A549 treated with DMSO at 1 μM for 4 hours (cell line): ENCODE data around the gene VAMP5. TPM values are rescaled to one million over a fixed set of nuclear protein-coding genes. Genes with fewer than 3 reads are reported as not detected.

ENCODE experiments used
- total RNA-seq: library from RNA; stranded (reverse); fragments of 200-300 nt; extraction: Qiagen RNA extraction; gene quantifications from 5 replicates; pipeline ENCODE4 v1.2.3, GENCODE V29; 2022; ENCODE audit warnings: low read depth

The VAMP5 gene, protein sequence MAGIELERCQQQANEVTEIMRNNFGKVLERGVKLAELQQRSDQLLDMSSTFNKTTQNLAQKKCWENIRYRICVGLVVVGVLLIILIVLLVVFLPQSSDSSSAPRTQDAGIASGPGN
- total RNA-seq: 0.15 TPM in 1 of 5 replicates, not detected in the others

DNA sequence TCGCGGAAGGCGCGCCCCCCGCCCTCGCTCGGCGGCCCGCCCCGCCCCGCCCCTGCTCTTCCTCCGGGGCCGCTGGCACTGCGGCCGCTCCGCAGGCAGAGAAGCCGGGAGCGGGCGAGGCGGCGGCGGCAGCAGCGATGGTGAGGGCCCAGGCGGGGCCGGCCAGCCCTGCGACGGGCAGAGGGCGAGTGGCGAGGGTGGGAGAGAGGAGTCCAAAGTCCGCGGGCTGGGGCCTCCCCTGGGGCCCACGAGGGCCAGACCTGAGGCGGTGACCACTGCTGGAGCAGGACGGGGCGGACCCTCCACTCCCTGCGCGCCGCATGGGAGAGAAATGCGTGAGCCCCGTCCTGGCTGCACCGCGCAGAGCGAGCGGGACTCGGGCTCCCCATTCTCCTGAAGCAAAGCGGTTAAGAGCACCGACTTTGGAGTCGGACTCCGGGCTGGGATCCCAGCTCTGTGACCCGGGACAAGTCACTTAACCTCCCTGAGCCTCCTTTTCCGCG is at the start of gene VAMP5:
Gene VAMP5, plus strand, starts transcription at position 78 of the 503 bp plus-strand sequence. Its CDS starts 60 bp downstream, at position 138.

DNA sequence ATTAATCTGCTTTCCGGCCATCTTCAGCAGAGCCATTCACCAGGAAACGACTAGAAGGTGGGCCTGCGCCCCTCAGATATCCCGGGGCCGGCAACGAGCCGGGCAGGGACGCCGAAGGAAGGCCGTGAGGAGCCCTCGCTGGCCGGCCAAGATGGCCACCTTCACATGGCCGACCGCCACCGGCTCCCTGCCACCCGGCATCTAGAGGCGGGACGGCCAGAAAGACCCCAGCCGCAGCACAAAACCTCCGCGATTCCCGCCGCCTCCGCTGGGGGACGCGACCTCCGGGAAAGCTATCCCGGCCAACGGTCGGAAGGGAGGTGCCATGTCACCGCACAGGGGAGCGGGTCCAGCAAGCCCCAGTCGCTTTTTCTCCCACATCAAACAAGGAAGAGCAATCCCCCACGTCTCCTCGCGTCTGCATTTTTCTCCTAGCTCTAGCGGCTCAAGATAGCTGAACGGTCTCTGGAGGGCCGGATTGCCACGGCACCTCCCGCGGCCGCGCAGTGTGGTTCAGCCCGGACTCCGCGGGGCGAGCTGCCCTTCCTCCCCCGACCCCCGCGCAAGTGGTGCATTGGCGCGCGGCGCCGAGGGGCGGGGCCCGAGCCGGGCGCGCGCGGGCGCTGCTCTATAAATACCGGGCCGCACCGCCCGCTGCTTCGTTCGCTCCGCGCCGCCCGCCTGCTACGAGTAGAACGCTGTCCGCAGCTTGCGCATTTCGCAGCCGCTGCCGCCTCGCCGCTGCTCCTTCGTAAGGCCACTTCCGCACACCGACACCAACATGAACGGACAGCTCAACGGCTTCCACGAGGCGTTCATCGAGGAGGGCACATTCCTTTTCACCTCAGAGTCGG is 45.5 kb upstream of the VAMP5 start, which contains the start of gene MAT2A:
Gene MAT2A, plus strand, starts transcription at position 662 of the 854 bp plus-strand sequence. Its CDS starts 120 bp downstream, at position 782.

DNA sequence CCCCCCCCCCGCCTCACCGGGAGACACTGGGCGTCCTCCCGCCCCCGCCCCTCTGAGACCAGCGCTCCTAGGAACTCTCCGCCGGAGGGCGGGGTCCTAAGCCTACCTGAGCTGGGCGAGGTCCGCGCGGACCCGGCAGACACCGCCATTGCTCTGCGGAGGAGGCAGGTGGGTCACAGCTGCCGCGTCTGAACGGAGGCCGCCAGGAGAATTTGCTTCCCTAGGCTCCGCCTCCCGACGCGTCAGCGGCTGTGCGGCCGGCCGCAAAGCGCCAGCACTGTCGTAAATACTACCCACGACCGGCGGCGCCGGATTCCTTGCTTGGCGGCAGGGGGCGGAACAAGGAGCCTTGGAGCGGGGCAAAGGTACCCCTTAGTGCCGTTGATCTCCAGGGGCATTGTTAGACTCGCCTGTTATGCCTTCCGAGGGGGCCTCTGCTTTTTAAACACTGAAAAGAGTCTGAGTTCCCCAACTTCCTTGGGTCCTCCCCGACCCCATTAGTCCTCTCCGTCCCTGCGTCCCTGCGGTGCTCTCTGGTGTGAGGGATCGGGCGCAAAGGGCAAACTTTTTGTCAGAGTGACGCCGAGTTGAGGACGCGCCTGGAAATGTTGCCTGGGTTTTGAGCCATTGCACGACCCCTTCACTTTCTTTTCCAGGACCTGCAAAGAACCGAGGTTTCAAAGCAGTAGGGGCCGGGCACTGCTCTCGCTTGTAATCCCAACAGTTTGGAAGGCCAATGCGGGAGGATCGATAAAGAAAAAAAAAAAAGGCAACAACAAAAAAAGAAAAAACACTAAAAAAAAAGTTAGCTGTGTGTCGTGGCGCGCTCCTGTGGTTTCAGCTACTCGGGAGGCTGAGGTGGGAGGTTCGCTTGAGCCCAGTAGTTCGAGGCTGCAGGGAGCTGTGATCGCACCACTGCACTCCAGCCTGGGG is 22.7 kb upstream of the VAMP5 start, which contains the start of gene GGCX:
Gene GGCX, minus strand, starts transcription at position 214 of the 933 bp plus-strand sequence. Its CDS starts 65 bp downstream, at position 149.

DNA sequence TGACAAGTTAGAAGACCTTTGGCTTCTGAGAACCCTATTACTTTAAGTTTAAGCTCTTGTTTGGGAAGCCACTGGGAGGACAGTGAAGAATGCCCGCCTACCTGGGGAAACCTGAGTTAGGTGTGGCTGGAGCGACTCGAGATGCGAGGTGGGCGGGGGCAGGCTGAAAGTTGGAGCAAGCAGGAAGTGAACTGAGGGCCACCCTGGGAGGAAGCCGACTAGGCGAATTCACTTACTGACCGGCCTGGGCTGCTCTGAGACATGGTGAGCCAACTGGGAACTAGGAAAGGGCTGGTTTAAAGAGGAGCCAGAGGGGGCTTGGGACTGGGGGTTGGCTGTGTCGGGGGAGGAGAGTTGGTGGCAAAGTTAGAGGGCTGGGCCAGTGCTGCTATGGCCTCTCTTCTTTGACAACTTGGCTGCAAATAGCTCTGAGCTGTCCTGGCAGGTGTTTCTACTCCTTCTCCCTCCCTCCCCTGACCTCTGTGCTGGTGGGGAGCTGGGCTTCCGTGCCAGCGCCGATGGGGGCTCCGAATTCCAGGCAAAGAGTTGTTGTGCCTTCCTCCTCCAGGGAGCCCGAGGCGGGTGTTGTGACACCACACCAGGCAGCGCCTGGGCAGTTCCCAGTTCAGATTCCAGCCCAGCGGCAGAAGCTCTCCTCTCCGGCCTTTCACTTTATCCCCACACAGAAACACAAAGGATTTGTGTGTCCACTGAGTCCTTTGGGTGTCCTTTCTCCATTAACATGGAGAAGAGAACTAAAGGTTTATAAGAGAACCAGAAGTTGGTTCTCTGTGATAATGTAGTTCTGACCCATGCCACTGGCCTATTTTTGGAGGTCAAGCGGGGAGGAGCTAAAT is 6.6 kb upstream of the VAMP5 start, which contains the start of gene VAMP8:
Gene VAMP8, plus strand, starts transcription at position 201 of the 857 bp plus-strand sequence. Its CDS starts 61 bp downstream, at position 262.

DNA sequence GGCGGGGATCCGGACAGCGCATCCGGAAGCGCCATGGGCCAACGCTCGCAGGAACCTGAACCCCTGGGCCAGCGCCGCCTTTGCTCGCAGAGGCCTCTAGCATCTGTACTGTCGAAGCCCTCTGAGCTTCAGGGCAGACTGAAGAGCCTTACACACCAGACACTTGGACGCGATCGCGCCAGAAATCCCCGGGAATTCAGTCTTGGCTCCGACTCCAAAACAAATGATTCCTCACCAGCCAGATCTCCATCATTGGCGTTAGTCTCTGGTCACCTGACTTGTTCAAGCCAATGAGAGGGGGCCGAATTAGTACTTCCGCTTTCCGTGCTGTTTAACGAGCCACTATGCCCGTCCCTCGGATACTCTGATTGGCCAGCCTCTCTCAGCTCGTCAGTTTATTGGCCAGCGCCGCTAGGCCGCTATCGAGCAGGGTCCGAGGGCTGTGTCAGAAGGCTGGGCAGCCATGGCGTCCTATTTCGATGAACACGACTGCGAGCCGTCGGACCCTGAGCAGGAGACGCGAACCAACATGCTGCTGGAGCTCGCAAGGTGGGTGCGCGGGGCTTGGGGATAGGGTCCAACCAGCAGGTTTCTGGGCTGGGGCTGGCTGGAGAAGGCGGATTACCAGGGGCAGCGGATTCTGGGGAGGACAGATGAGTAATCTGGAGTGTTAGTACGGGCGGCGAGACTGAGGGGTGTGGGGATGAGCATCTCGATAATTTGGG is 11.2 kb downstream of the VAMP5 start, which contains the start of gene RNF181:
Gene RNF181, plus strand, starts transcription at position 445 of the 725 bp plus-strand sequence. Its CDS starts 19 bp downstream, at position 464.

DNA sequence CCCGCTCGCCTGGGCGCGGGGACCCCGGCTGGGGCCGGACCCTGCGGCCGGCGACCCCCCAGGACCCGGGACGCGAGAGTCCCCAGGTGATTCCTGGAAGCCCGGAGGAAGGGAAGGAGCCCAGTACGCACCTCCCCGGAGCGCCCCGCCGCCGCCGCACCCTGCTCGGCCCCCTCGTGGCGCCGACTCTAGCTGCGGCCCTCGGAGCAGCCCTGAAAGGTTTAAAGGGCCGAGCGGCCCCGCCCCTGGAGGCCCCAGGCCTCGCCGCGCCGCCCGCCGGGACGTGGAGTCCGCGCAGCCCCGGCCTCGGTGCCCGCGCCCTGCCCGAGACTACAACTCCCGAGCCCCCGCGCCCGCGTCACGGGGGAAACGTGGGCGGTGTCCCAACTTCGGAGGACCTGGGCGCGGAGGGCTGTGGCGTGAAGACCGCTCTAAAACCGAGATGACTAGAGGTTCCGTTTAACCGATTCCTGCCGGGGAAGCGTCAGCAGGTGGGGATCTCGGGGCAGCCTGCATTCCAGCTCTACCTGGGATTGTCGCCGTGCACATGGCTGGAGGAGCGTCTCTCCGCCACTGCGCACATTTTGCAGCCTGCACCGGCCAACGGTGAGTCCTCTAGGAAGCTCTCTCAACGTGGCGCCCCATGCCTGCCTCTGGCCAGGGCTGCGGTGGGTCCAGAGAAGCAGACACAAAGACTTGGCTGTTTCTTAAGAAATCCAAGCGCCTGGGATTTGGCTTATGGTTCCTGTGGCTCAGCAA is 18.4 kb downstream of the VAMP5 start, which contains the start of gene TMEM150A:
Gene TMEM150A, minus strand, starts transcription at position 223 of the 759 bp plus-strand sequence. CDS start 750 bp downstream, outside the sequence.

DNA sequence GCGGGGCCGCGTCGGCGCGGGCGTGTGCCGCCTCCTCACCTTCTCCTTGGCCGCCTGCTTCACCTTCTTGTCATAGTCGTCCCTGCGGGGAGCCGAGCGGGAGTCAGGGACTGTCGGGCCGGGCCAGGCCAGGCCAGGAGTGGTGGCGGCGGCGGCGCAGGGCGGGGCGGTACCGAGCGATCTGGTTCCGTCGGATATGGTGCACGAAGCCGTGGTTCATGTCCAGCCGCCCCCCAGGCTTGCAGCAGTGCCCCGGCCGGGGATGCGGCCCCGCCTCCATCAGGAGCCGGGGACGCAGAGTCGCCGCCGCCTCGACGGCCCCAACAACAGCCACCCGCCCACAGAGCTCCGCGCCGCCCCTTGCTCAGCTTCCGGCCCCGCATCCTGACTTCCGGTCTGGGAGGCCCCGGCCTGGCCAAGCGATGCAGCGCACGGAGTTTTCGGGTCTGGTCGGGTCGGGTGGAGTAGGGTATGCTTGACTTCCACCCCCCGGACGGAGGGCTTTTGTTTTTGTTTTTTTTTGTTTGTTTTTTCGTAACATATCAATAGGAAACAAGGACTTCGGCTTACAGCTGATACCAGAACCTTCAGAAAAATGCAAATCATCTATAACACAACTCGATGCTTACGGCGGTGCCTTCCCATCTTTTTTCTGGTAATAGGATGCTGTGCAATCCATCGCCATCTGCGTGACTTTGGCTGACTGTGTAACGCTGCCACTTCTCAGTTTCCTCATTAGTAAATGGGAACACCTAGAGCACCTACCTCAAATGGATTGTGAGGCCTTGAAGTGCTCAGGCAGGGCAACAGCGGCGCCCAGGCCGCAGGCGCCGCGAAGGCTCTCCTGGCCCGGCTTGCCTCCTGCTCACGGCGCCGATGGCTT is 27.7 kb downstream of the VAMP5 start, which contains the start of gene C2orf68:
Gene C2orf68, minus strand, starts transcription at position 362 of the 883 bp plus-strand sequence. Its CDS starts 82 bp downstream, at position 280.

Other genes starting within 250 kb of the VAMP5 start
- gene RETSAT, start 229.9 kb upstream of the VAMP5 start, total RNA-seq: 46.7 to 49.9 TPM (median 47.5 TPM) in 5 replicates
- gene ELMOD3, start 229.7 kb upstream of the VAMP5 start, total RNA-seq: 7.1 to 13.7 TPM (median 12.6 TPM) in 5 replicates
- gene CAPG, start 174.1 kb upstream of the VAMP5 start, total RNA-seq: 87.2 to 106 TPM (median 91.7 TPM) in 5 replicates
- gene SH2D6, start 165.7 kb upstream of the VAMP5 start, total RNA-seq: 0.60 to 1.2 TPM (median 0.83 TPM) in 5 replicates
- gene MAT2A, start 45.3 kb upstream of the VAMP5 start, total RNA-seq: 446 to 524 TPM (median 495 TPM) in 5 replicates
- gene GGCX, start 22.9 kb upstream of the VAMP5 start, total RNA-seq: 39.4 to 45.2 TPM (median 45.0 TPM) in 5 replicates
- 12.9 to 20.2 TPM (median 16.3 TPM) in 5 replicates for gene VAMP8, start 6.8 kb upstream of the VAMP5 start, total RNA-seq
- gene RNF181, start 11.3 kb downstream of the VAMP5 start, total RNA-seq: 182 to 196 TPM (median 191 TPM) in 5 replicates
- gene TMEM150A, start 18.3 kb downstream of the VAMP5 start, total RNA-seq: 9.3 to 13.0 TPM (median 12.3 TPM) in 5 replicates
- 16.8 to 28.0 TPM (median 26.6 TPM) in 5 replicates for gene C2orf68, start 27.6 kb downstream of the VAMP5 start, total RNA-seq
- 67.9 to 77.8 TPM (median 71.8 TPM) in 5 replicates for gene USP39, start 31.8 kb downstream of the VAMP5 start, total RNA-seq
- 0.07 to 0.28 TPM (median 0.16 TPM) in 4 of 5 replicates, not detected in the other for gene SFTPB, start 83.8 kb downstream of the VAMP5 start, total RNA-seq
- gene GNLY, start 109.9 kb downstream of the VAMP5 start, total RNA-seq: 0.54 TPM in 1 of 5 replicates, not detected in the others
- gene ATOH8, start 169.6 kb downstream of the VAMP5 start, total RNA-seq: 3.6 to 7.1 TPM (median 4.5 TPM) in 5 replicates